Measurements from ENCODE around the gene ACE.

Gene ACE

GRCh38 chr17:63475491-63476412, 1.1 kb upstream of the ACE start:
- no peak for DNase-seq

- DNase-seq = no peak
Measured at GRCh38 chr17:63476459-63476853, 405 bp upstream of the ACE start.

GRCh38 chr17:63477480-63478440, 899 bp downstream of the ACE start:
- no peak for DNase-seq

GRCh38 chr17:63478814-63479494, 2.1 kb downstream of the ACE start:
- DNase-seq = peak; percentile 51

- no peak for DNase-seq
Measured at GRCh38 chr17:63479495-63480184, 2.8 kb downstream of the ACE start.

- no peak for DNase-seq
Measured at GRCh38 chr17:63480192-63480784, 3.4 kb downstream of the ACE start.

GRCh38 chr17:63480826-63481487, 4.1 kb downstream of the ACE start:
- peak; percentile 16 for DNase-seq

- no peak for DNase-seq
Measured at GRCh38 chr17:63481488-63481870, 4.6 kb downstream of the ACE start.

- no peak for DNase-seq
Measured at GRCh38 chr17:63482509-63482908, 5.6 kb downstream of the ACE start.

- no peak for DNase-seq
Measured at GRCh38 chr17:63483038-63483437, 6.2 kb downstream of the ACE start.

- DNase-seq = no peak
Measured at GRCh38 chr17:63483655-63484575, 7.1 kb downstream of the ACE start.

GRCh38 chr17:63486317-63487013, 9.6 kb downstream of the ACE start:
- DNase-seq = no peak

- no peak for DNase-seq
Measured at GRCh38 chr17:63487014-63487339, 10.1 kb downstream of the ACE start.

- no peak for DNase-seq
Measured at GRCh38 chr17:63488851-63489250, 12.0 kb downstream of the ACE start.

- DNase-seq = no peak
Measured at GRCh38 chr17:63489291-63489690, 12.4 kb downstream of the ACE start.

- no peak for DNase-seq
Measured at GRCh38 chr17:63490329-63490728, 13.5 kb downstream of the ACE start.

GRCh38 chr17:63490858-63491400, 14.1 kb downstream of the ACE start:
- DNase-seq = no peak

- DNase-seq = no peak
Measured at GRCh38 chr17:63491413-63491812, 14.6 kb downstream of the ACE start.

- no peak for DNase-seq
Measured at GRCh38 chr17:63491977-63492618, 15.2 kb downstream of the ACE start.
